ENCODE data around the gene BCKDHA.
A peak's percentile ranks its signal among the peaks of the same experiment; 100 is the strongest.
"Not testable (repeated sequence)": the region's sequence is repeated elsewhere in the genome, so short reads cannot be mapped to it uniquely, and the experiment has no call there.

BCKDHA gene

GRCh38 chr19:41452584-41453275, 55.1 kb downstream of the BCKDHA start:
- no peak for DNase-seq

GRCh38 chr19:41455936-41456335, 58.3 kb downstream of the BCKDHA start:
- DNase-seq = no peak

- peak; percentile 31 for DNase-seq
These were observed 58.8 kb downstream of the BCKDHA start for GRCh38 chr19:41456342-41456918.

GRCh38 chr19:41457241-41457640, 59.6 kb downstream of the BCKDHA start:
- DNase-seq = no peak

- no peak for DNase-seq
These were observed 64.9 kb downstream of the BCKDHA start for GRCh38 chr19:41462497-41462896.

- DNase-seq = not testable (repeated sequence)
These were observed 65.9 kb downstream of the BCKDHA start for GRCh38 chr19:41463257-41464256.

Measured in EL (cell line).